HCT116 (cell line): ENCODE measurements around the gene MAP1LC3C.

Source experiments
- EZH2 ChIP-seq: fragments of 200-600 bp; sonication (generic); IDR thresholded peaks from 2 replicates; pipeline ENCODE4 v1.6.1; 2017; ENCODE audit warnings: antibody characterized with exemption, mixed run types
- POLR2A ChIP-seq: IDR thresholded peaks from 2 replicates; pipeline ENCODE4 v1.7.0; 2011; ENCODE audit warnings: borderline replicate concordance; ENCODE audit not compliant: insufficient read depth, insufficient read length; ENCODE audit errors: extremely low read depth
- POLR2AphosphoS5 ChIP-seq: IDR thresholded peaks from 2 replicates; pipeline ENCODE4 v1.6.1; 2011; ENCODE audit warnings: mild to moderate bottlenecking, low read depth, low read length, moderate library complexity
- YY1 ChIP-seq: IDR thresholded peaks from 2 replicates; pipeline ENCODE4 v1.6.1; 2011; ENCODE audit warnings: low read length, low read depth, moderate library complexity, mild to moderate bottlenecking; ENCODE audit not compliant: insufficient replicate concordance; ENCODE audit errors: extremely low read depth
- TF ChIP-seq, protein P1 (sequence below), 3 experiments: fragments of 200-600 bp in 1 of 3; sonication (generic) in 1 of 3; IDR thresholded peaks in 2 of 3; conservative IDR thresholded peaks in 1 of 3; 2 replicates each; pipeline ENCODE4 v1.5.1; 2012 to 2017; ENCODE audit warnings: low read depth in 2 of 3, low read length in 2 of 3, antibody characterized with exemption in 1 of 3, borderline replicate concordance in 1 of 3, control low read depth in 1 of 3, mild to moderate bottlenecking in 1 of 3, mixed read lengths in 1 of 3, mixed run types in 1 of 3, moderate library complexity in 1 of 3; ENCODE audit not compliant: insufficient read depth in 1 of 3

DNA sequence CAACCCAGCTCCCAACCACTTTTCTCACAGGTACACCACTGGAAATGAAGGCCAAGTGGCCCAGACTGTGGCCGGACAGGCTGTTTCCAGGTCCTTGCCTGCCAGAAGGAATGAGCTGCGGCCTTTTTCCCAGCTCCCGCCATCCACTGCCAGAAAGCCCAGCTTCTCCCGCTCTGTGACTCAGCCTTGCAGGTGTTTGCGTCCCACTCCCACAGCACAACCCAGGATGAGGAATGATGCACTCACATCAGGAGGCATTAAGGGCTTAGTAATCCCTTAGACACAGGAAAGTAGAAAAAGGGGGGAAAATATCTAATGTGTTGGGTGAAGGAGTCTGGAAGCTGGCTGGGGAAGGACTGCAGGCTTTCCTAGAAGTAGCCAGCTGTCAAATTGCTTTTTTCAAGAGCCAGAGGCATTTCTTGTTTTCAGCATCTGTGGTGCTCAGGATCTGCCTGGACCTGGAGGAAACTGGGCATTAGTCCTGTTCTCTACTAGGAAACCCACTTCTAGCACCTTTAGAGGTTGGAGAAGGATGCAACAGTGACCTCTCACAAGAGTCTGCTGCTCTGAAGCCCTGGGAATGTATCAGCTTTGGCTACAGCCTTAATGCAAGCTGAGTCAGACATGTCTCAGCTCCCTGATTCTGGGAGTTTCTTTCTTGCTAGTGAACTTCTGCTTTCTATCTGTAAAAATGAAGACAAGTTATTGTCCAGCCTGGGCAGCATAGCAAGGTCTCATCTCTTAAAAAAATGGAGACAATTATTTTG lies 13.2 kb upstream of the MAP1LC3C start:
- TF ChIP-seq EZH2: no peak
- TF ChIP-seq, protein P1, sequence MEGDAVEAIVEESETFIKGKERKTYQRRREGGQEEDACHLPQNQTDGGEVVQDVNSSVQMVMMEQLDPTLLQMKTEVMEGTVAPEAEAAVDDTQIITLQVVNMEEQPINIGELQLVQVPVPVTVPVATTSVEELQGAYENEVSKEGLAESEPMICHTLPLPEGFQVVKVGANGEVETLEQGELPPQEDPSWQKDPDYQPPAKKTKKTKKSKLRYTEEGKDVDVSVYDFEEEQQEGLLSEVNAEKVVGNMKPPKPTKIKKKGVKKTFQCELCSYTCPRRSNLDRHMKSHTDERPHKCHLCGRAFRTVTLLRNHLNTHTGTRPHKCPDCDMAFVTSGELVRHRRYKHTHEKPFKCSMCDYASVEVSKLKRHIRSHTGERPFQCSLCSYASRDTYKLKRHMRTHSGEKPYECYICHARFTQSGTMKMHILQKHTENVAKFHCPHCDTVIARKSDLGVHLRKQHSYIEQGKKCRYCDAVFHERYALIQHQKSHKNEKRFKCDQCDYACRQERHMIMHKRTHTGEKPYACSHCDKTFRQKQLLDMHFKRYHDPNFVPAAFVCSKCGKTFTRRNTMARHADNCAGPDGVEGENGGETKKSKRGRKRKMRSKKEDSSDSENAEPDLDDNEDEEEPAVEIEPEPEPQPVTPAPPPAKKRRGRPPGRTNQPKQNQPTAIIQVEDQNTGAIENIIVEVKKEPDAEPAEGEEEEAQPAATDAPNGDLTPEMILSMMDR (IDR thresholded peaks at IDR 0.05 in 2 of 3, conservative IDR thresholded peaks at IDR 0.05 in 1 of 3; ENCODE audit: borderline replicate concordance in 1 of 3, insufficient read depth in 1 of 3, low read depth in 2 of 3, low read length in 2 of 3): no peak
- no peak for TF ChIP-seq POLR2A
- no peak for TF ChIP-seq YY1
- no peak for TF ChIP-seq POLR2AphosphoS5
